Osteoblast (primary cell): ENCODE measurements around the gene CPSF4L. TPM values are rescaled to one million over a fixed set of nuclear protein-coding genes. Genes with fewer than 3 reads are reported as not detected.

Source experiments
- DNase-seq: peaks from one replicate; pipeline ENCODE4 v3.0.0; 2011; ENCODE audit warnings: low spot score, mixed read lengths; ENCODE audit not compliant: insufficient read length; ENCODE audit errors: missing footprints
- H2AFZ ChIP-seq: 2 replicates; pipeline ENCODE4 v1.6.0; 2011; ENCODE audit warnings: mild to moderate bottlenecking, low read length
- H3K27ac ChIP-seq: 2 replicates; pipeline ENCODE4 v1.5.1; 2011; ENCODE audit warnings: mild to moderate bottlenecking, low read depth, low read length, moderate library complexity
- H3K27me3 ChIP-seq: 2 replicates; pipeline ENCODE4 v1.6.0; 2012; ENCODE audit warnings: mild to moderate bottlenecking, control low read depth, inconsistent platforms, low read length, moderate library complexity; ENCODE audit not compliant: insufficient read depth
- H3K36me3 ChIP-seq: 2 replicates; pipeline ENCODE4 v1.5.1; 2011; ENCODE audit warnings: mild to moderate bottlenecking, low read length, control low read depth, moderate library complexity; ENCODE audit not compliant: insufficient read depth
- H3K4me1 ChIP-seq: 2 replicates; pipeline ENCODE4 v1.5.1; 2011; ENCODE audit warnings: mild to moderate bottlenecking, low read length, control low read depth, moderate library complexity; ENCODE audit not compliant: insufficient read depth
- H3K4me2 ChIP-seq: 2 replicates; pipeline ENCODE4 v1.6.0; 2011; ENCODE audit warnings: mild to moderate bottlenecking, low read length; ENCODE audit not compliant: insufficient read depth
- H3K4me3 ChIP-seq: fragments of 200-600 bp; sonication (generic); 3 replicates; pipeline ENCODE4 v1.5.1; 2012; ENCODE audit warnings: mild to moderate bottlenecking, low read length, inconsistent platforms; ENCODE audit not compliant: insufficient read depth
- H3K79me2 ChIP-seq: 2 replicates; pipeline ENCODE4 v1.6.0; 2012; ENCODE audit warnings: mild to moderate bottlenecking, low read length, control low read depth, inconsistent platforms; ENCODE audit not compliant: insufficient read depth
- H3K9me3 ChIP-seq: 2 replicates; pipeline ENCODE4 v1.5.1; 2011; ENCODE audit warnings: low read depth, low read length, control low read depth
- H4K20me1 ChIP-seq: 2 replicates; pipeline ENCODE4 v1.6.0; 2012; ENCODE audit warnings: mild to moderate bottlenecking, low read length, control low read depth; ENCODE audit not compliant: insufficient read depth
- total RNA-seq: library from RNA; depleted of rRNA; stranded (reverse); fragments of >200 nt; gene quantifications from 2 replicates; pipeline ENCODE4 v1.2.3, GENCODE V29; 2012
- TF ChIP-seq, protein P1 (sequence below): IDR thresholded peaks from 2 replicates; pipeline ENCODE4 v1.5.1; 2011; ENCODE audit warnings: mild to moderate bottlenecking, low read depth, low read length, moderate library complexity; ENCODE audit errors: extremely low read depth

CPSF4L gene
- total RNA-seq, 1 donor: not detected

DNA sequence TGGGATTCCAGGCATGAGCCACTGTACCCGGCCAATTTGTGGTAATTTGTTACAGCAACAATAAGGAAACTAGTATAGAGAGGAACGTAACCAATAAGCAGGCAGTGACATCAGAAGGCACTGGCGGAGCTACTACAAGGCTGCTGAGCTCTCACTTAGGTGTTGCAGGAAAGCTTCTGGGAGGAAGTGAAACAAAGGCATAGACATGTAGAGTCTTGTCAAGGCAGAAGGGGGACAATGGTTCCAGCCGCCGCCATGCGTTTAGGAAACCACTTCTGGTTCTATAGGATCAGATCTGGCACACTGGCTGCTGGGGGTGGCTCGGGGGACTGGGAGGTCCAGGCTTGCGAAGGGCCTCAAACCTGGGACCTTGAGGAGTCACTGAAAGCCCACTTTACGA is 9.4 kb upstream of the CPSF4L start:
- Histone ChIP-seq H4K20me1 (no peaks in the 10 kb centered on the region), H3K4me3 (no peak overlapping the region), H3K9me3 (no peaks in the 10 kb centered on the region), H3K36me3 (no peaks in the 10 kb centered on the region), H2AFZ (no peak overlapping the region), H3K27me3 (no peaks in the 10 kb centered on the region), H3K79me2 (no peaks in the 10 kb centered on the region), H3K27ac (no peak overlapping the region), H3K4me2 (no peak overlapping the region), H3K4me1 (no peaks in the 10 kb centered on the region)
- DNase-seq: no peak
- TF ChIP-seq, protein P1, sequence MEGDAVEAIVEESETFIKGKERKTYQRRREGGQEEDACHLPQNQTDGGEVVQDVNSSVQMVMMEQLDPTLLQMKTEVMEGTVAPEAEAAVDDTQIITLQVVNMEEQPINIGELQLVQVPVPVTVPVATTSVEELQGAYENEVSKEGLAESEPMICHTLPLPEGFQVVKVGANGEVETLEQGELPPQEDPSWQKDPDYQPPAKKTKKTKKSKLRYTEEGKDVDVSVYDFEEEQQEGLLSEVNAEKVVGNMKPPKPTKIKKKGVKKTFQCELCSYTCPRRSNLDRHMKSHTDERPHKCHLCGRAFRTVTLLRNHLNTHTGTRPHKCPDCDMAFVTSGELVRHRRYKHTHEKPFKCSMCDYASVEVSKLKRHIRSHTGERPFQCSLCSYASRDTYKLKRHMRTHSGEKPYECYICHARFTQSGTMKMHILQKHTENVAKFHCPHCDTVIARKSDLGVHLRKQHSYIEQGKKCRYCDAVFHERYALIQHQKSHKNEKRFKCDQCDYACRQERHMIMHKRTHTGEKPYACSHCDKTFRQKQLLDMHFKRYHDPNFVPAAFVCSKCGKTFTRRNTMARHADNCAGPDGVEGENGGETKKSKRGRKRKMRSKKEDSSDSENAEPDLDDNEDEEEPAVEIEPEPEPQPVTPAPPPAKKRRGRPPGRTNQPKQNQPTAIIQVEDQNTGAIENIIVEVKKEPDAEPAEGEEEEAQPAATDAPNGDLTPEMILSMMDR: no peak

DNA sequence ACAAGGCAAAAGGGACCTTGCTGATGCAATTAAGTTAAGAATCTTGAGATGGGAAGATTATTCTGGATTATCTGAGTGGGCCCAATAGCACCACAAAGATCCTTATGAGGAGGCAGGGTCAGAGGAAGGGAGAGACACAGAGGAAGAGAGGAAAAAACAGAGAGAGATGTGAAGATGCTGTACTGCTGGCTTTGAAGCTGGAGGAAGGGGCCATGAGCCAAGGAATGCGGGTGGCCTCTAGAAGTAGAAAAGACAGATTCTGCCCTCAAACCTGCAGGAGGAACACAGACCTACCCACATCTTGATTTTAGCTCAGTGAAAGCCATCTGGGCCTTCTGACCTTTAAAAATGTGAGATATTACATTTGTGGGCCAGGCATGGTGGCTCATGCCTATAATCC is 8.1 kb upstream of the CPSF4L start:
- Histone ChIP-seq H3K79me2 (no peaks in the 10 kb centered on the region), H3K27ac (no peak overlapping the region), H3K4me2 (no peak overlapping the region), H3K4me3 (no peak overlapping the region), H3K27me3 (no peaks in the 10 kb centered on the region), H3K4me1 (no peaks in the 10 kb centered on the region), H2AFZ (no peak overlapping the region), H3K36me3 (no peaks in the 10 kb centered on the region), H3K9me3 (no peaks in the 10 kb centered on the region), H4K20me1 (no peaks in the 10 kb centered on the region)
- TF ChIP-seq, protein P1: no peak
- no peak for DNase-seq

DNA sequence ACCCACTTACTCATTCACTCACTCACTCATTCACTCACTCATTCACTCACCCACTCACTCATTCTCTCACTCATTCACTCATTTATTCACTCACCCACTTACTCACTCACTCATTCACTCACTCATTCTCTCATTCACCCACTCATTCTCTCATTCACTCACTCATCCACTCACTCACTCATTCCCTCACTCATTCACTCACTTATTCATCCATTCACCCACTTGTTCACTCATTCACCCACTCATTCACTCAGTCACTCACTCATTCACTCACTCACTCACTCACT is 7.6 kb upstream of the CPSF4L start:
- Histone ChIP-seq H2AFZ (no peak overlapping the region), H3K36me3 (no peaks in the 10 kb centered on the region), H3K9me3 (no peaks in the 10 kb centered on the region), H3K4me3 (no peak overlapping the region), H4K20me1 (no peaks in the 10 kb centered on the region), H3K27me3 (no peaks in the 10 kb centered on the region), H3K4me2 (no peak overlapping the region), H3K79me2 (no peaks in the 10 kb centered on the region), H3K27ac (no peak overlapping the region), H3K4me1 (no peaks in the 10 kb centered on the region)
- no peak for DNase-seq
- TF ChIP-seq, protein P1: no peak

DNA sequence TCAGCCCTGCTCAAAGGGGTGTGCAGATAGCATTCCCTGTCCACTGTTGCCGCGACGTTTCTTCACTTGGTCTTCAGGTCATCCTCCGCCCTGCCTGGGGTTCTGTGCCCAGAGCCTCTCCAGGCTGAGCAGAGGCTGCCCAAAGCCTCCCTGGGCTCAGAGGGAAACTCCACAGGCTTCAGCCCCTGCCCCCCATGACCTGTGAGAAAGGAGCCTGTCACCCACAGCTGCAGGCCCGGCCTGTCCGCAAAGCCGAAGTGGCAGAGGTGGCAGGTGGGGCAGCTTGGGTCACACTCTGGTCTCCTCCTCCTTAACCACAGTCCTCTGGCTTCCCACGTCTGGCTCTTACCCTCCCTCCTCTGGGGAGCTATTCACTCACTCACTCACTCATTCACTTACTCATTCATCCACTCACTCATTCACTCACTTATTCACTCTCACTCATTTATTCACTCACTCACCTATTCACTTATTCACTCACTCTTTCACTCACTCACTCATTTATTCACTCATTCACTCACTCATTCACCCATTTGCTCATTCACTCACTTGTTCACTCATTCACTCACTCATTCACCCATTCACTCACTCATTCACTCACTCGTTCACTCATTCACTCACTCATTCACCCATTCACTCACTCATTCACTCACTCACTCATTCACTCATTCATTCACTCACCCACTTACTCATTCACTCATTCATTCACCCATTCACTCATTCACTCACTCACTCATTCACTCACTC is 7.1 kb upstream of the CPSF4L start:
- H3K27ac ChIP-seq: no peak overlapping the region
- peak; percentile 73 for DNase-seq
- no peak overlapping the region for H2AFZ ChIP-seq
- H3K79me2 ChIP-seq: no peaks in the 10 kb centered on the region
- no peaks in the 10 kb centered on the region for H3K27me3 ChIP-seq
- no peaks in the 10 kb centered on the region for H3K4me1 ChIP-seq
- no peaks in the 10 kb centered on the region for H3K36me3 ChIP-seq
- H3K4me3 ChIP-seq: no peak overlapping the region
- H4K20me1 ChIP-seq: no peaks in the 10 kb centered on the region
- H3K4me2 ChIP-seq: no peak overlapping the region
- TF ChIP-seq, protein P1: no peak
- no peaks in the 10 kb centered on the region for H3K9me3 ChIP-seq
